Activated T-cell treated with anti-CD3 and anti-CD28 coated beads, Interleukin-2, amount 50 U/mL, for 72 hours (primary cell): ENCODE measurements around the gene JPH3. TPM values are rescaled to one million over a fixed set of nuclear protein-coding genes. Genes with fewer than 3 reads are reported as not detected.

Source experiments
- ATAC-seq, 2 donors: fragments of 150-1000 bp; cut with Tn5 transposase; replicated peaks in 1 of 2; 2 replicates each; pipeline ENCODE4 v1.10.0; 2021; ENCODE audit warnings: moderate library complexity in 2 of 2, mild to moderate bottlenecking in 1 of 2
- DNase-seq, 2 donors: peaks; one replicate each; pipeline ENCODE4 v3.0.0; 2021 to 2022; ENCODE audit warnings: mixed read lengths in 1 of 2
- H3K27ac Mint-ChIP-seq: one replicate; pipeline ENCODE4 v1.8.0; 2022; ENCODE audit warnings: mild to moderate bottlenecking, moderate library complexity, mixed read lengths
- H3K27me3 Mint-ChIP-seq: one replicate; pipeline ENCODE4 v1.8.0; 2022; ENCODE audit warnings: low read depth, mixed read lengths
- H3K36me3 Mint-ChIP-seq, 2 donors: one replicate each; pipeline ENCODE4 v1.8.0; 2022; ENCODE audit warnings: mixed read lengths in 2 of 2, mild to moderate bottlenecking in 1 of 2; ENCODE audit not compliant: insufficient read depth in 2 of 2
- H3K4me1 Mint-ChIP-seq: one replicate; pipeline ENCODE4 v1.8.0; 2022; ENCODE audit warnings: low read depth, mixed read lengths
- H3K4me3 Mint-ChIP-seq, 2 donors: one replicate each; pipeline ENCODE4 v1.8.0; 2022; ENCODE audit warnings: mild to moderate bottlenecking in 2 of 2, mixed read lengths in 2 of 2, moderate library complexity in 2 of 2
- H3K9me3 Mint-ChIP-seq, 2 donors: one replicate each; pipeline ENCODE4 v1.8.0; 2022; ENCODE audit warnings: mixed read lengths in 2 of 2
- total RNA-seq, 2 donors: library from RNA; stranded (reverse); gene quantifications; one replicate each; pipeline ENCODE4 v1.2.3, GENCODE V29; 2022

JPH3 gene
- under 1 TPM; 0.60 to 0.74 TPM for total RNA-seq

- DNase-seq (peak in 1 of 2 donors; percentile 5), ATAC-seq (peak in 1 of 2 donors; percentile 29)
Measured at GRCh38 chr16:87602001-87602775, at the start of gene JPH3. TSS of gene JPH3 (plus strand) at chr16:87602508. CDS start at chr16:87603147, 639 bp downstream.

GRCh38 chr16:87552772-87553573 is 49.3 kb upstream of the JPH3 start:
- DNase-seq, result no peak
- no peaks in the 10 kb centered on the region for H3K9me3 Mint-ChIP-seq
- H3K27me3 Mint-ChIP-seq, result peaks cover 33% of the 10 kb centered on the region
- ATAC-seq, result no peak
- H3K36me3 Mint-ChIP-seq, result no peaks in the 10 kb centered on the region
- H3K4me3 Mint-ChIP-seq, result no peak overlapping the region
- H3K27ac Mint-ChIP-seq, result no peak overlapping the region
- peaks cover 7% of the 10 kb centered on the region for H3K4me1 Mint-ChIP-seq

More at GRCh38 chr16:87602001-87602775, at the start of gene JPH3:
- Mint-ChIP-seq H3K27ac (no peak within 1 kb of the TSS), H3K4me1 (peaks cover 15% of the 10 kb centered on the region), H3K9me3 (no peaks in the 10 kb centered on the region), H3K36me3 (no peaks in the 10 kb centered on the region), H3K27me3 (peaks cover 62% of the 10 kb centered on the region), H3K4me3 (peak within 1 kb of the TSS; percentile 72 to 80)

- ATAC-seq, result no peak
- Mint-ChIP-seq H3K4me3 (no peak overlapping the region), H3K9me3 (peaks cover 0 to 2% of the 10 kb centered on the region in 2 donors), H3K4me1 (peaks cover 5% of the 10 kb centered on the region), H3K36me3 (no peaks in the 10 kb centered on the region), H3K27ac (no peak overlapping the region), H3K27me3 (peaks cover 31% of the 10 kb centered on the region)
- DNase-seq, result no peak
Measured at GRCh38 chr16:87554754-87555427, 47.4 kb upstream of the JPH3 start.

GRCh38 chr16:87555647-87556046 is 46.7 kb upstream of the JPH3 start:
- peaks cover 28% of the 10 kb centered on the region for H3K27me3 Mint-ChIP-seq
- H3K9me3 Mint-ChIP-seq, result peaks cover 0 to 2% of the 10 kb centered on the region in 2 donors
- DNase-seq (no peak), ATAC-seq (no peak)
- H3K36me3 Mint-ChIP-seq, result no peaks in the 10 kb centered on the region
- no peaks in the 10 kb centered on the region for H3K4me1 Mint-ChIP-seq
- H3K4me3 Mint-ChIP-seq, result no peak overlapping the region
- no peak overlapping the region for H3K27ac Mint-ChIP-seq

DNA sequence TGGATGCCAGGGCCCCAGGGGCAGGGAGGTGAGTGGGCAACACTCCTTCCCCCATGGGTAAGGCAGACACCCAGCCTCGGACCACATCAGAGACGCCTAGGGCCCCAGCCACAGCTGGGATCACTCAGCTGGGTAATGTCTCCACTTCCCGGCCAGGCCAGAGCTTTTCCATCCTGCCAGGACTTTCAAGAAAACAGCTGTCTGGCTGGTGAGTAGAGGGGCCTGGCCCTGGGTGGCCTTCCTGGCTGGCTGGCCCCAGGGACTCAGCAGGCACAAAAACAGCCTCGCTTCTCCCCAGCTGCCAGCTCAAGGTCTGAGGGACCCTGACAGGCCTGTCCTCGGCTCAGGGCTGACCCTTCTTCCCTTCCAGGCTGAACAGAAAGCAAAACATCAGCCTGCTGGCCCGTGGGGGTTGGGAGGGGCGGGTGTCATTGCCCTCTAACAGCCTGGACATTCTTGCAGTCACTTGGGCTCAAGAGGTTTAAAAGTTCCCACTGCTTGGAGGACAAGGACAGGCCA is 45.3 kb upstream of the JPH3 start:
- Mint-ChIP-seq H3K36me3 (no peaks in the 10 kb centered on the region), H3K27ac (no peak overlapping the region), H3K27me3 (peaks cover 28% of the 10 kb centered on the region), H3K4me1 (no peaks in the 10 kb centered on the region), H3K4me3 (no peak overlapping the region), H3K9me3 (peaks cover 0 to 2% of the 10 kb centered on the region in 2 donors)
- ATAC-seq (no peak), DNase-seq (no peak)

GRCh38 chr16:87558682-87559081 is 43.6 kb upstream of the JPH3 start:
- H3K27me3 Mint-ChIP-seq, result peaks cover 24% of the 10 kb centered on the region
- DNase-seq, result no peak
- peaks cover 2 to 5% of the 10 kb centered on the region in 2 donors for H3K9me3 Mint-ChIP-seq

DNA sequence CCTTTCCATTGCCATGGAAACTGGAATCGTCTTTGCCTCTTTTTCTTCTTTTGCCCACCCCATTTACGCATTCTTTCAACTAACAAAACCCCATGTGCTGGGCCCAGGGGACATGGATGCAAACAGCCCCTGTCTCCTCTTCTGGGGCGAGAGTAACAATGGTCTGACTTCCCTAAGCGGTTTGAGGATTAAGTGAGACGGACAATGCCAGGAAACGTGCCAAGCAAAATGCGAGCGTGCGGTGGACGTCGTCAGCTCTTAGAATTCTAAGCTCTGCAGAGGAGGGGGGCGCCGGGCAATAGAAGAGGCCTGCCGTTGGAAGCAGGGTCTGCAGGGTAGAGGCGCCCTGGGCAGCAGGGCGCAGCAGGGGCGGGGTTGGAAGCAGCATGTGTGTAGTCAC is 42.4 kb upstream of the JPH3 start:
- peaks cover 19% of the 10 kb centered on the region for H3K27me3 Mint-ChIP-seq
- H3K4me3 Mint-ChIP-seq, result no peak overlapping the region

More at GRCh38 chr16:87558682-87559081, 43.6 kb upstream of the JPH3 start:
- H3K4me1 Mint-ChIP-seq, result no peaks in the 10 kb centered on the region
- ATAC-seq, result no peak
- no peak overlapping the region for H3K4me3 Mint-ChIP-seq
- no peaks in the 10 kb centered on the region for H3K36me3 Mint-ChIP-seq
- no peak overlapping the region for H3K27ac Mint-ChIP-seq

GRCh38 chr16:87560428-87561199 is 41.7 kb upstream of the JPH3 start:
- DNase-seq (peak; percentile 10 to 27), ATAC-seq (peak in 1 of 2 donors; percentile 42)
- H3K4me3 Mint-ChIP-seq, result no peak overlapping the region
- H3K4me1 Mint-ChIP-seq, result no peaks in the 10 kb centered on the region
- H3K27me3 Mint-ChIP-seq, result peaks cover 17% of the 10 kb centered on the region
- H3K36me3 Mint-ChIP-seq, result no peaks in the 10 kb centered on the region
- H3K27ac Mint-ChIP-seq, result no peak overlapping the region
- H3K9me3 Mint-ChIP-seq, result peaks cover 10 to 13% of the 10 kb centered on the region in 2 donors

More for the DNA sequence above, 42.4 kb upstream of the JPH3 start:
- H3K4me1 Mint-ChIP-seq, result no peaks in the 10 kb centered on the region
- peaks cover 10 to 13% of the 10 kb centered on the region in 2 donors for H3K9me3 Mint-ChIP-seq
- no peaks in the 10 kb centered on the region for H3K36me3 Mint-ChIP-seq
- no peak for ATAC-seq
- no peak for DNase-seq
- no peak overlapping the region for H3K27ac Mint-ChIP-seq

DNA sequence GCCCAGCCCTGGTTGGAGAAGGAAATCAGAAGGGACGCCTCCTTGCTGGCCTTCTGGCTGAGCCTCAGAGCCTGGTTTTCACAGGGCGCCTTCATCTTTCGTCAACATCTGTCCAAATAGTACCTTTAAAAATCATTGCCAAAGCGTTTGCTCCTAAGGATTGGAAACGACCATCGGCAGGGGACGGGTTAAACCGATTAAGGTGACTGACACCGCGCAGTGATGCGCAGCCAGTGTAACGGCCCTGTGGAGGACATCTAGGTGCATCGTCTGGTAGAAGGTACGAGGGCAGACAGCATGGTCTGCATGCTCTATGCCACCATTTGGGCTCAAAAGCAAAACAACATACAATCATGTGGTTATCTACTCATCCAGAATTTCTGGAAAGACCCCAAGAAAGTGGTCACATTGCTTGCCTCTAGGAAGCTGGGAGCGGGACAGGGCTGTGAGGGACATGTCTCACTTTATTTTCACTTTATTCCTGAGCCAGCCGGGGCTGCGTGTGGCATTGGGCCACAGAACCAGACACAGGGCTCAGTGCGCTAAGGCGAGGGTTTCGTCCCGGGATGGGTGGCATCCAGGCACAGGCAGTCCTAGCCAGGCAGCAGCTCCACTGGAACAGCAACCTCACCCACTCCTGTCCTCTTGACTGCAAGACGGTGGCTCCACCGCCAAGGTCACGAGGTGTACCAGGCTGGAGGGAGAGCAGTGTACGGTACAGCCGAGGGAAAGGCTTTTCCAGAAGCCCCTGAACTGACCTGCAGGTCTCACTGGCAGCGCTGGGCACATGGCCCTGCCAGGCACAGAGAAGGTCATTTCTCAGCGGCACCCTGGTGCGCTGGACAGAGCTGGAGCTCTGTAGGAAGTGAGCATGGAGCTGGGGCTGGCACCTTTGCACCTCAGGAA is 40.9 kb upstream of the JPH3 start:
- DNase-seq, result no peak
- Mint-ChIP-seq H3K36me3 (no peaks in the 10 kb centered on the region), H3K4me1 (no peaks in the 10 kb centered on the region), H3K9me3 (peaks cover 10 to 13% of the 10 kb centered on the region in 2 donors), H3K27me3 (peaks cover 17% of the 10 kb centered on the region), H3K27ac (no peak overlapping the region), H3K4me3 (no peak overlapping the region)
- ATAC-seq, result no peak

DNA sequence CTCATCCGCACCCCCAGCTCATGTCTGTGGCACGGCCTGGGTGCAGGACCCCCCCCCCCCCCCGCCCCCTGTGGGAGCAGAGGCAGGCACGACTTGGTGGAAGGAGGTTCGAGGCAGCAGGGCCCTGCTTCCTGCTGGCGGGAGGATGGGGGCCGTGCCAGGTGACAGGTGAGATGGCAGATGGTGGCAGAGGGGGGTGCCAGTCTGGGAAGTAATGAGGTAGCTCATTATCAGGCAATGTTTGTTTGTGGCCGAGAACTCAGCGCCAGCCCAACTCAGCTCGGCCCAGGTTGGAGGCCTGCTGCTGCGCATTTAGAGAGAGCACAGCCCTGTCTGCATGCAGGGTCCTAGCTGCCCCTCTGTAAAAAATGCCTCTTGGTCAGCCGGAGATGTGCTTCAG is 40.1 kb upstream of the JPH3 start:
- Mint-ChIP-seq H3K4me3 (no peak overlapping the region), H3K36me3 (no peaks in the 10 kb centered on the region), H3K4me1 (no peaks in the 10 kb centered on the region), H3K27me3 (peaks cover 17% of the 10 kb centered on the region), H3K27ac (no peak overlapping the region), H3K9me3 (peaks cover 10 to 13% of the 10 kb centered on the region in 2 donors)
- ATAC-seq, result no peak
- DNase-seq, result no peak

GRCh38 chr16:87563022-87563421 is 39.3 kb upstream of the JPH3 start:
- DNase-seq, result no peak
- H3K36me3 Mint-ChIP-seq, result no peaks in the 10 kb centered on the region
- no peak overlapping the region for H3K27ac Mint-ChIP-seq
- H3K9me3 Mint-ChIP-seq, result peaks cover 10 to 13% of the 10 kb centered on the region in 2 donors
- ATAC-seq, result no peak
- no peaks in the 10 kb centered on the region for H3K4me1 Mint-ChIP-seq
- H3K4me3 Mint-ChIP-seq, result no peak overlapping the region
- peaks cover 17% of the 10 kb centered on the region for H3K27me3 Mint-ChIP-seq
